Right lobe of liver (tissue), 4 donors: ENCODE results near the gene WDR82.

Source experiments
- CTCF ChIP-seq, 4 donors: fragments of 200-600 bp in 3 of 4; fragments of 450-650 bp in 1 of 4; IDR thresholded peaks; one replicate each; pipeline versions ENCODE4 v1.5.1 to v1.8.0; 2016 to 2022; ENCODE audit warnings: antibody characterized with exemption in 4 of 4, mild to moderate bottlenecking in 2 of 4
- POLR2A ChIP-seq: fragments of 450-650 bp; IDR thresholded peaks from one replicate; pipeline ENCODE4 v1.6.1; 2017; ENCODE audit warnings: antibody characterized with exemption, mild to moderate bottlenecking
- donor health status: DM: no; HTN: no; CAD: no.
- donor health status: DM: no; HTN: no; CAD: no.
- donor health status: DM: no; HTN: yes; CAD: no.

- TF ChIP-seq POLR2A = no peak
- TF ChIP-seq CTCF (IDR thresholded peaks at IDR 0.05) = no peak
These were observed 41.3 kb downstream of the WDR82 start for GRCh38 chr3:52237006-52237656.
